HepG2 (cell line): ENCODE results near the gene TMEM167B. TPM values are rescaled to one million over a fixed set of nuclear protein-coding genes. Genes with fewer than 3 reads are reported as not detected.
A peak's percentile ranks its signal among the peaks of the same experiment; 100 is the strongest.

Source experiments
- CBFB ChIP-seq: sonication (generic); formaldehyde crosslinking; IDR thresholded peaks from 2 replicates; pipeline ENCODE4 v1.4.0; 2020; ENCODE audit warnings: missing genetic modification reagents
- HINFP ChIP-seq: sonication (generic); formaldehyde crosslinking; IDR thresholded peaks from 2 replicates; pipeline ENCODE4 v1.4.0; 2020; ENCODE audit warnings: low read depth, mild to moderate bottlenecking, missing genetic modification reagents
- HMG20A ChIP-seq: IDR thresholded peaks from 2 replicates; pipeline ENCODE4 v1.6.1; 2016; ENCODE audit warnings: borderline replicate concordance
- HOXA7 ChIP-seq: sonication (generic); formaldehyde crosslinking; IDR thresholded peaks from 2 replicates; pipeline ENCODE4 v1.8.1; 2022; ENCODE audit warnings: mild to moderate bottlenecking, missing genetic modification reagents, moderate library complexity
- HOXA9 ChIP-seq: sonication (generic); formaldehyde crosslinking; IDR thresholded peaks from 2 replicates; pipeline ENCODE4 v1.8.1; 2022; ENCODE audit warnings: missing genetic modification reagents, mild to moderate bottlenecking, moderate library complexity, borderline replicate concordance
- JDP2 ChIP-seq: sonication (generic); formaldehyde crosslinking; IDR thresholded peaks from 2 replicates; pipeline ENCODE4 v1.8.1; 2022; ENCODE audit warnings: missing genetic modification reagents, borderline replicate concordance
- KLF12 ChIP-seq: sonication (generic); formaldehyde crosslinking; IDR thresholded peaks from 2 replicates; pipeline ENCODE4 v1.4.0; 2020; ENCODE audit warnings: missing genetic modification reagents, borderline replicate concordance
- MED13 ChIP-seq: sonication (generic); formaldehyde crosslinking; IDR thresholded peaks from 2 replicates; pipeline ENCODE4 v1.5.0; 2020; ENCODE audit warnings: missing genetic modification reagents
- MXD3 ChIP-seq: IDR thresholded peaks from 2 replicates; pipeline ENCODE4 v1.6.1; 2016; ENCODE audit warnings: mild to moderate bottlenecking, missing biosample characterization, missing genetic modification reagents
- PPARG ChIP-seq: conservative IDR thresholded peaks from 2 replicates; pipeline ENCODE4 v1.6.1; 2016; ENCODE audit warnings: missing biosample characterization, missing genetic modification reagents
- RBM22 ChIP-seq: fragments of 200-400 bp; formaldehyde crosslinking; optimal IDR thresholded peaks from 2 replicates; pipeline ENCODE3; 2017; ENCODE audit warnings: mild to moderate bottlenecking, low read length, moderate library complexity
- TCF7L2 ChIP-seq: IDR thresholded peaks from 2 replicates; pipeline ENCODE4 v1.6.1; 2011; ENCODE audit warnings: mild to moderate bottlenecking, low read depth, low read length, moderate library complexity
- ZBTB7A ChIP-seq: sonication (generic); formaldehyde crosslinking; IDR thresholded peaks from 2 replicates; pipeline ENCODE4 v1.8.0; 2022; ENCODE audit warnings: mild to moderate bottlenecking, missing genetic modification reagents
- ZNF234 ChIP-seq: sonication (generic); formaldehyde crosslinking; conservative IDR thresholded peaks from 2 replicates; pipeline ENCODE4 v1.5.1; 2020; ENCODE audit warnings: mild to moderate bottlenecking, missing genetic modification reagents
- ZNF276 ChIP-seq: sonication (generic); formaldehyde crosslinking; IDR thresholded peaks from 2 replicates; pipeline ENCODE4 v1.4.0; 2020; ENCODE audit warnings: mild to moderate bottlenecking, low read depth, missing genetic modification reagents
- ZNF33A ChIP-seq: sonication (generic); formaldehyde crosslinking; IDR thresholded peaks from 2 replicates; pipeline ENCODE4 v1.5.1; 2020; ENCODE audit warnings: missing genetic modification reagents, mild to moderate bottlenecking, moderate library complexity, borderline replicate concordance
- ZNF468 ChIP-seq: sonication (generic); formaldehyde crosslinking; IDR thresholded peaks from 2 replicates; pipeline ENCODE4 v1.8.0; 2022; ENCODE audit warnings: mild to moderate bottlenecking, moderate library complexity, missing genetic modification reagents
- ZNF501 ChIP-seq: sonication (generic); formaldehyde crosslinking; IDR thresholded peaks from 2 replicates; pipeline ENCODE4 v1.5.1; 2020; ENCODE audit warnings: mild to moderate bottlenecking, moderate library complexity, missing genetic modification reagents
- ZNF574 ChIP-seq: sonication (generic); formaldehyde crosslinking; IDR thresholded peaks from 2 replicates; pipeline ENCODE4 v1.4.0; 2020; ENCODE audit warnings: missing genetic modification reagents
- ZNF749 ChIP-seq: sonication (generic); formaldehyde crosslinking; IDR thresholded peaks from 2 replicates; pipeline ENCODE4 v1.8.0; 2022; ENCODE audit warnings: mild to moderate bottlenecking, missing genetic modification reagents, moderate library complexity, borderline replicate concordance
- ZNF816 ChIP-seq: sonication (generic); formaldehyde crosslinking; IDR thresholded peaks from 2 replicates; pipeline ENCODE4 v1.8.0; 2022; ENCODE audit warnings: missing genetic modification reagents, mild to moderate bottlenecking, borderline replicate concordance
- polyA plus RNA-seq, 8 experiments: library from polyadenylated mRNA; depleted of rRNA in 3 of 8; stranded (reverse) in 7 of 8; unstranded in 1 of 8; fragments of >200 nt; fragmentation: Illumina TruSeq in 4 of 8; extraction: Trizol in 4 of 8; gene quantifications; 2 replicates each; pipeline versions ENCODE4 v1.2.1 to v1.2.3, GENCODE V29; 2011 to 2016; ENCODE audit warnings: low read depth in 4 of 8, missing spikeins in 1 of 8, mixed read lengths in 1 of 8; ENCODE audit not compliant: insufficient read depth in 1 of 8
- total RNA-seq, 5 experiments: library from RNA; depleted of rRNA; stranded (reverse); fragments of >200 nt; fragmentation: Illumina TruSeq; extraction: Trizol; gene quantifications; 2 replicates each; pipeline ENCODE4 v1.2.3, GENCODE V29; 2016; ENCODE audit warnings: low read depth in 1 of 5

The TMEM167B gene
- total and polyA plus RNA-seq, 2 of the 13 experiments (the other 11 are each of a cell fraction or from before 2014, with no cell fraction given): 9.5 to 22.4 TPM

GRCh38 chr1:109090196-109091077, at the start of gene TMEM167B (continued):
- TF ChIP-seq HOXA7: no peak
- TF ChIP-seq TCF7L2: no peak
- TF ChIP-seq ZNF276: peak; percentile 86; the same call in 1 of the 2 replicates
- no peak for TF ChIP-seq ZNF468
- peak; percentile 9; the same call in 1 of the 2 replicates for TF ChIP-seq KLF12 (CRISPR knock-in tag)
- TF ChIP-seq JDP2 (CRISPR knock-in tag): no peak
- peak; percentile 67; the same call in 1 of the 2 replicates for TF ChIP-seq HINFP (CRISPR knock-in tag)
- TF ChIP-seq ZNF501: peak; percentile 94
- peak; percentile 37; the same call in 1 of the 2 replicates for TF ChIP-seq PPARG
- no peak; the same call in 1 of the 2 replicates for TF ChIP-seq ZNF816 (CRISPR knock-in tag)
- peak; percentile 98 for TF ChIP-seq ZNF574 (CRISPR knock-in tag)
- TF ChIP-seq HMG20A (CRISPR knock-in tag): no peak
- 0 out of 2 replicates have a peak, but pooled peaks have one; percentile 50 for TF ChIP-seq MXD3 (CRISPR knock-in tag)
- no peak for TF ChIP-seq ZNF33A (CRISPR knock-in tag)
- TF ChIP-seq CBFB (CRISPR knock-in tag): peak; percentile 41; the same call in 1 of the 2 replicates
- no peak for TF ChIP-seq RBM22
- 0 out of 2 replicates have a peak, but pooled peaks have one; percentile 21 for TF ChIP-seq ZNF749 (CRISPR knock-in tag)
- TF ChIP-seq HOXA9 (CRISPR knock-in tag): peak; percentile 59; the same call in 1 of the 2 replicates
- TF ChIP-seq MED13 (CRISPR knock-in tag): no peak
- no peak for TF ChIP-seq ZNF234
- 0 out of 2 replicates have a peak, but pooled peaks have one; percentile 39 for TF ChIP-seq ZBTB7A (CRISPR knock-in tag)
